K562 (cell line): ENCODE measurements around the gene SDC1. TPM values are rescaled to one million over a fixed set of nuclear protein-coding genes. Genes with fewer than 3 reads are reported as not detected.

Source experiments
- ATAC-seq: fragments of 200-7000 bp; cut with Tn5 transposase; 3 replicates; pipeline ENCODE4 v1.9.1; 2020; ENCODE audit warnings: moderate library complexity
- BruUV-seq: library from RNA; stranded (reverse); fragments of 400-500 nt; replicated peaks from 2 replicates; lab custom pipeline; 2021; lab: Mats Ljungman, UMichigan
- CTCF ChIA-PET: fragments of 300-600 bp; formaldehyde crosslinking; extraction: SDS; loops from one replicate; lab custom pipeline; 2021; ENCODE audit warnings: low intra/inter-chr PET ratio; lab: Yijun Ruan, JAX
- POLR2A ChIA-PET: fragments of 300-600, 350-650 bp; sonication (Branson Sonifier 250); formaldehyde crosslinking; extraction: SDS; loops from one replicate; lab custom pipeline; 2021; ENCODE audit warnings: antibody characterized with exemption, inconsistent platforms; lab: Yijun Ruan, JAX
- DNase-seq, 4 experiments: peaks; one replicate each; pipeline versions ENCODE4 v3.0.0 to v3.0.0-alpha.2; 2011 to 2018; ENCODE audit warnings: low spot score in 3 of 4, mixed read lengths in 3 of 4; ENCODE audit errors: extremely low read depth in 1 of 4
- FAIRE-seq: peaks from 2 replicates; lab custom pipeline; 2011; peaks lifted over from hg19 to GRCh38; lab: Jason Lieb, UNC
- H2AFZ ChIP-seq: 2 replicates; pipeline ENCODE4 v1.6.0; 2011; ENCODE audit warnings: low read depth, low read length, control low read depth, inconsistent platforms
- H3K27ac ChIP-seq: fragments of 200-600 bp; 3 replicates; pipeline ENCODE4 v1.8.0; 2011; ENCODE audit warnings: low read depth, mild to moderate bottlenecking, control low read depth, inconsistent platforms, low read length, moderate library complexity, mixed read lengths; ENCODE audit errors: extremely low read depth
- H3K27me3 ChIP-seq, 2 experiments: fragments of 300-600 bp in 1 of 2; 2 replicates in 1 of 2; 3 replicates in 1 of 2; pipeline versions ENCODE4 v1.6.0 to v1.8.0; 2011; ENCODE audit warnings: inconsistent platforms in 2 of 2, low read length in 2 of 2, mild to moderate bottlenecking in 1 of 2, mixed read lengths in 1 of 2, moderate library complexity in 1 of 2; ENCODE audit not compliant: control insufficient read depth in 2 of 2, insufficient read depth in 2 of 2
- H3K36me3 ChIP-seq: fragments of 300-600 bp; 3 replicates; pipeline ENCODE4 v1.8.0; 2011; ENCODE audit warnings: mild to moderate bottlenecking, low read length, inconsistent platforms; ENCODE audit not compliant: control insufficient read depth, insufficient read depth
- H3K4me1 ChIP-seq, 2 experiments: fragments of 200-600 bp in 1 of 2; replicated peaks in 1 of 2; 2 replicates in 1 of 2; 3 replicates in 1 of 2; pipeline versions ENCODE4 v1.5.1 to v1.8.0; 2011; ENCODE audit warnings: inconsistent platforms in 2 of 2, low read length in 2 of 2, mild to moderate bottlenecking in 1 of 2, mixed read lengths in 1 of 2, moderate library complexity in 1 of 2; ENCODE audit not compliant: control insufficient read depth in 2 of 2, insufficient read depth in 2 of 2
- H3K4me2 ChIP-seq: 2 replicates; pipeline ENCODE4 v1.6.1; 2011; ENCODE audit warnings: low read length, control low read depth, inconsistent platforms, mixed read lengths; ENCODE audit not compliant: insufficient read depth
- H3K4me3 ChIP-seq: fragments of 200-600 bp; sonication (generic), shearing (Covaris generic); 2 replicates; pipeline ENCODE4 v1.5.1; 2016; ENCODE audit warnings: control low read depth, inconsistent platforms
- H3K79me2 ChIP-seq: fragments of 200-600 bp; 3 replicates; pipeline ENCODE4 v1.8.0; 2011; ENCODE audit warnings: low read length, inconsistent platforms; ENCODE audit not compliant: control insufficient read depth, insufficient read depth
- H3K9ac ChIP-seq, 2 experiments: 2 replicates each; pipeline versions ENCODE4 v1.6.0 to v1.6.1; 2011; ENCODE audit warnings: low read depth in 2 of 2, low read length in 2 of 2, control low read depth in 1 of 2, inconsistent platforms in 1 of 2, mild to moderate bottlenecking in 1 of 2, mixed read lengths in 1 of 2; ENCODE audit not compliant: insufficient read depth in 1 of 2
- H3K9me1 ChIP-seq: one replicate; pipeline ENCODE4 v1.6.0; 2011; ENCODE audit warnings: inconsistent platforms, mild to moderate bottlenecking, low read length, moderate library complexity; ENCODE audit not compliant: control insufficient read depth, insufficient read depth
- H3K9me3 ChIP-seq: replicated peaks from 2 replicates; pipeline ENCODE4 v1.5.1; 2011; ENCODE audit warnings: low read depth, low read length, inconsistent platforms; ENCODE audit not compliant: control insufficient read depth, insufficient read depth
- H4K20me1 ChIP-seq: replicated peaks from 2 replicates; pipeline ENCODE4 v1.6.1; 2011; ENCODE audit warnings: low read length, inconsistent platforms, mixed read lengths; ENCODE audit not compliant: control insufficient read depth, insufficient read depth
- BCL6 ChIP-seq: fragments of 250-450 bp; sonication (Bioruptor Pico); IDR thresholded peaks from 2 replicates; pipeline ENCODE4 v1.4.0; 2020
- HIVEP1 ChIP-seq: fragments of 250-450 bp; sonication (Bioruptor Pico); IDR thresholded peaks from 2 replicates; pipeline ENCODE4 v1.4.0; 2020; ENCODE audit warnings: mild to moderate bottlenecking
- HMGN3 ChIP-seq: IDR thresholded peaks from 2 replicates; pipeline ENCODE4 v1.6.1; 2011; ENCODE audit warnings: borderline replicate concordance, low read depth, mild to moderate bottlenecking, mixed read lengths, low read length; ENCODE audit not compliant: insufficient read length; ENCODE audit errors: extremely low read depth
- WHSC1 ChIP-seq: IDR thresholded peaks from one replicate; pipeline ENCODE4 v1.6.1; 2012; ENCODE audit warnings: low read length, control low read depth, inconsistent platforms
- WGBS: fragments of 100-300 bp; shearing (Covaris generic); methylation state at CpG from one replicate; pipeline ENCODE4 v1.1.6; 2016; ENCODE audit warnings: low coverage, mixed read lengths; ENCODE audit not compliant: insufficient coverage; ENCODE audit errors: missing lambda C conversion rate; 5-methylcytosine and 5-hydroxymethylcytosine counted together
- in situ Hi-C: fragments of 300-500 bp; cut with MboI; formaldehyde crosslinking; loops from 4 replicates; pipeline ENCODE4 v1.15.0; 2018; ENCODE audit warnings: inconsistent platforms, mixed read lengths
- intact Hi-C: fragments of 100-400 bp; cut with micrococcal nuclease; formaldehyde crosslinking; loops from 2 replicates; pipeline ENCODE4 v1.14.2; 2022
- polyA plus RNA-seq, 8 experiments: library from polyadenylated mRNA; depleted of rRNA in 4 of 8; stranded (reverse) in 5 of 8; unstranded in 3 of 8; fragments of >200 nt; fragmentation: Nextera tagmentation in 2 of 8; fragmentation: Illumina TruSeq in 1 of 8; extraction: Ambion mirVana in 2 of 8; extraction: Trizol in 1 of 8; gene quantifications; 2 replicates each; pipeline versions ENCODE4 v1.2.1 to v1.2.3, GENCODE V29; 2011 to 2014; ENCODE audit warnings: inconsistent platforms in 1 of 8, missing spikeins in 1 of 8
- total RNA-seq, 7 experiments: library from RNA; depleted of rRNA in 6 of 7; stranded (reverse); fragments of >200 nt in 6 of 7; fragmentation: Illumina TruSeq in 2 of 7; extraction: Trizol in 2 of 7; gene quantifications; 2 replicates each; pipeline versions ENCODE4 v1.2.1 to v1.2.3, GENCODE V29; 2011 to 2021; ENCODE audit warnings: low replicate concordance in 1 of 7
- TF ChIP-seq, protein P1 (sequence below): fragments of 250-450 bp; sonication (Bioruptor Pico); IDR thresholded peaks from 2 replicates; pipeline ENCODE4 v1.8.0; 2022; ENCODE audit warnings: moderate library complexity, mild to moderate bottlenecking, inconsistent platforms

SDC1 gene
- total and polyA plus RNA-seq, 9 of the 15 experiments (the other 6 are each of a cell fraction or from before 2014, with no cell fraction given), result 0.06 to 2.7 (median 0.49) TPM

GRCh38 chr2:20207051-20207450 is 17.9 kb downstream of the SDC1 start:
- no TSS peak for BruUV-seq
- no peaks in the 10 kb centered on the region for H3K79me2 ChIP-seq
- no peak overlapping the region for H3K4me3 ChIP-seq
- POLR2A ChIA-PET, result no interaction called here
- no peaks in the 10 kb centered on the region for H3K36me3 ChIP-seq
- no peak for FAIRE-seq
- in situ Hi-C loops (no loop called here), intact Hi-C loops (no loop called here)
- WGBS, result 46% methylated on average over 4 of the region's 5 CpGs
- H4K20me1 ChIP-seq, result 0 out of 2 replicates have a peak, but pooled peaks cover 9% of the 10 kb centered on the region
- no peak for ATAC-seq
- H3K9ac ChIP-seq, result no peak overlapping the region; a peak in 1 of 4 replicates
- no peaks in the 10 kb centered on the region for H3K9me3 ChIP-seq
- H3K27ac ChIP-seq, result no peak overlapping the region
- peaks cover 14 to 17% of the 10 kb centered on the region in 2 experiments for H3K4me1 ChIP-seq
- no peak overlapping the region for H3K4me2 ChIP-seq
- DNase-seq, result no peak
- CTCF ChIA-PET, result no interaction called here
- no peaks in the 10 kb centered on the region for H3K9me1 ChIP-seq
- H2AFZ ChIP-seq, result no peak overlapping the region
- peaks cover 0 to 30% of the 10 kb centered on the region in 2 experiments; a peak in 2 of 5 replicates for H3K27me3 ChIP-seq
- TF ChIP-seq HMGN3, result no peak
- no peak for TF ChIP-seq BCL6 (CRISPR knock-in tag)

- H2AFZ ChIP-seq, result no peak overlapping the region
- no peaks in the 10 kb centered on the region for H3K9me3 ChIP-seq
- in situ Hi-C loops (no loop called here), intact Hi-C loops (no loop called here)
- no peak overlapping the region for H3K4me2 ChIP-seq
- no TSS peak for BruUV-seq
- WGBS, result 14% methylated on average over 10 of the region's 10 CpGs
- H3K9ac ChIP-seq, result no peak overlapping the region
- H4K20me1 ChIP-seq, result 0 out of 2 replicates have a peak, but pooled peaks cover 9% of the 10 kb centered on the region
- FAIRE-seq (no peak), ATAC-seq (no peak), DNase-seq (no peak)
- peaks cover 4 to 31% of the 10 kb centered on the region in 2 experiments; a peak in 3 of 5 replicates for H3K27me3 ChIP-seq
- no peak overlapping the region for H3K4me3 ChIP-seq
- H3K36me3 ChIP-seq, result no peaks in the 10 kb centered on the region
- ChIA-PET CTCF (no interaction called here), POLR2A (interaction anchor here (0.6 kb wide), 1 partner anchor 35 kb away, joined by 4 read pairs; no protein-coding TSS in a partner anchor)
- no peak overlapping the region for H3K27ac ChIP-seq
- H3K79me2 ChIP-seq, result no peaks in the 10 kb centered on the region
- no peak for TF ChIP-seq WHSC1
- TF ChIP-seq HIVEP1 (CRISPR knock-in tag), result no peak
- TF ChIP-seq, protein P1, sequence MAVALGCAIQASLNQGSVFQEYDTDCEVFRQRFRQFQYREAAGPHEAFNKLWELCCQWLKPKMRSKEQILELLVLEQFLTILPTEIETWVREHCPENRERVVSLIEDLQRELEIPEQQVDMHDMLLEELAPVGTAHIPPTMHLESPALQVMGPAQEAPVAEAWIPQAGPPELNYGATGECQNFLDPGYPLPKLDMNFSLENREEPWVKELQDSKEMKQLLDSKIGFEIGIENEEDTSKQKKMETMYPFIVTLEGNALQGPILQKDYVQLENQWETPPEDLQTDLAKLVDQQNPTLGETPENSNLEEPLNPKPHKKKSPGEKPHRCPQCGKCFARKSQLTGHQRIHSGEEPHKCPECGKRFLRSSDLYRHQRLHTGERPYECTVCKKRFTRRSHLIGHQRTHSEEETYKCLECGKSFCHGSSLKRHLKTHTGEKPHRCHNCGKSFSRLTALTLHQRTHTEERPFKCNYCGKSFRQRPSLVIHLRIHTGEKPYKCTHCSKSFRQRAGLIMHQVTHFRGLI (CRISPR knock-in tag), result no peak
- no peaks in the 10 kb centered on the region for H3K9me1 ChIP-seq
- H3K4me1 ChIP-seq, result peaks cover 12 to 15% of the 10 kb centered on the region in 2 experiments
Observed at GRCh38 chr2:20205915-20206524, 18.9 kb downstream of the SDC1 start.
